GM21619 (cell line): Measurements from ENCODE around the gene H3-3A.
"Not testable (repeated sequence)": the region's sequence is repeated elsewhere in the genome, so short reads cannot be mapped to it uniquely, and the experiment has no call there.

Source experiments
- ATAC-seq: cut with Tn5 transposase; IDR thresholded peaks from one replicate; pipeline ENCODE4 v1.9.1; 2021; ENCODE audit not compliant: unreplicated experiment

Gene H3-3A

DNA sequence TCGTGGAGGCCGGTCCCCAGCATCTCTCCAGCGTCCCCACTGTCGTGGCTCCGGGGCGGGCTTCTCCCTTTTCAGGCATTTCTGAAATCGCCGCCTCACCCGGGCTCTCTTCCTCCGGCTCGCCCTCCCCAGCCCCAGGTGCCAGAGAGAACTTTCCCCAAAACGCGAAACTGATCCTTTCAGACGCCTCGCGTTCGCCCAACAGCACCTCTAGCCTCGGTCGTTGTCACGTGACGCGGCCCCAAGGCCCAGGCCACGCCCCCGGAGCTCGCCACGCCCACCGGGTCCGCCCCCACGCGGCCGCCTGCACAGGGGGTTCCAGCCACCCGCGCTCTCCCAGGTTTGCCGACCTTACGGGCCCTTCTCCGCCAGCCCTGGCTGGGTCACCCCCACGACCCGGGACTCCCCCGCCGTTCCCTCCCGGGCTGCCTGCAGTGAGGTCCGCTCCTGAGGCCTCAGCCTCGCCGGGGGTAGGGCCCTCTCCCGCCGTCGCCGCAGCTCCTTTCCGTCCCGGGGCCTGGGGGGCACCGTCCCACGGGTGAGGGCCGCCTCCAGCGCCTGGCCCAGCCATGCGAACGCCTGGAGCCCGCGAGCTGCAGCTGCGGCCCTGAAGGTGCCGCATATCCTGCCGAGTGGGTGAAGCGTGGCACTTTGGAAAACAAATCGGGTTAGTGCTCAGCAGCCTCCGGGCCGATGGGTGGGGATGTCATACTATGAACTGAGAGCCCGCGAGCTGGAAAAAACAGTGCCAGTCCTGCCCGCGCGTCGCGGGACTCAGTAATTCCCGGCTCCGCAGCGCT lies 21.0 kb downstream of the H3-3A start:
- peak; percentile 85 for ATAC-seq

- no peak for ATAC-seq
These were observed 23.3 kb downstream of the H3-3A start for GRCh38 chr1:226085675-226086285.

DNA sequence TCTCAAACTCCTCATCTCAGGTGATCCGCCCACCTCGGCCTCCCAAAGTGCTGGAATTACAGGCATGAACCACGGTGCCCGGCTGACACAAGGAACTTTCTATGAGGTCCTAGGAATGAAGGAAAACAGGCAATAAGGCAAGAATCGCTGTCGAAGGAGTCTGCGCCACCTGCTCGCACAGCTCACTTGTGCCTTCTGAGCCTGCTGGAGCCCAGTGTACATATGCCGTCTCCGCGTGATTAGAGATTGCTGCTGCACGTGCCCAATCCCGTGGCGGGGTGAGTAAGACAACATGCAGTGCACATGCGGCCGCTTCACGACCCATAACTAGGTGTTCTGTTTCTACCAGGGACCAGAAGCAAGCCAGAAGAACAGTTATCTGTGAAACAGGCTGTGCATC lies 24.3 kb downstream of the H3-3A start:
- ATAC-seq = no peak

DNA sequence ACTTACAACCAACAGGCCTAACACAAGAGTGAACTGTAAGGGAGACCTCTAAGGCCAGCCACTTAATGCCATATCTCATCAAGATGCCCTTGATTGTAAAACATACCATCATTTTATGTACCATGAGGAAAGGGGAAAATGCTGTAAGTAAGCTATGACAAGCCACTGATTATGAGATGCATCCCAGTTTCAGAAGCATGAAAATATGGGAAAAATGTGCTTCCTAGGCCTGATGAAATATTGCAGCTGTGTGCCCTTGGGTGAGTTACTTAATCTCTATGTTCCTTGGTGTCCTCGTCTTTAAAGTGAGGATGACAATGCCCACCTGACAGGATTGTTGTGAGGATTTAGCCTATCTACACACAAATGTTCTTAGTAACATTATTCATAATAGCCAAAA lies 28.9 kb downstream of the H3-3A start:
- ATAC-seq = no peak

GRCh38 chr1:226092048-226092820 lies 29.7 kb downstream of the H3-3A start:
- ATAC-seq = not testable (repeated sequence)

DNA sequence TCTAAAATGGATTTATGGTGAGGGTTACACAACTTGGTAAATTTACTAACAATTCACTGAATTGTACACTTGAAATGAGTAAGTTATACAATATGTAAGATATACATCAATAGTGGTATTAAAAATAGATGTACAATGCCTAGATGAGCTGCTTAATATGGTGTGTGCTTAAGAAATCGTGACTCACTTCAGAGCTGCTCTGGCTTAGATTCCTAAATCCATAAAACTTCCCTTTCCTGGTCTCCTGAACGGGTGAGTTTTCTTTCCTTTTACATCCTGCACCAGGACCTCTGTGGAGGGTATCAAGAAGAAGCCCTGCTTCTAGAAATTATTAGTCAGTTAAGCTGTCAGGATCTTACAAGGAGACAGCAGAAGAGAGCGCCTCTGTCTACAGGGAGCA lies 30.4 kb downstream of the H3-3A start:
- ATAC-seq = no peak

DNA sequence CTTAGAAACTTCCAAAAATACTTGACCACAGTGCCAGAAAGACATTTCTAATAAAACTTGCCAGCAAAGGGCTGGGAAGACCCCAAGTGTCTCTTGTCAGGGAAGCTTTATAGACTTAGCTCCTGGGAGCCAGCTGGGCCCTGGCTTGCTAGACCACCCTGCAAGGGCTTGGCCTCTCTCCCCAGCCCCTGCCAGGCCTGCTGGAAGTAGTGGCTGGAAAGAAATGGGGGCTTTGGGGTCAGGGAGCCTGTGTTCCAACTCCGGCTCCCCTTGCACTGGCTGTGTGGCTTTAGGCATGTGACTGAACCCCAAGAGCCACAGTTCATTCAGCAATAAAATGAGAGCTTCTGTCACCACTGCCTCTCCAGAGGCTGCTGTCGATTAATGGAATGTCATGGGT lies 31.1 kb downstream of the H3-3A start:
- ATAC-seq = no peak

DNA sequence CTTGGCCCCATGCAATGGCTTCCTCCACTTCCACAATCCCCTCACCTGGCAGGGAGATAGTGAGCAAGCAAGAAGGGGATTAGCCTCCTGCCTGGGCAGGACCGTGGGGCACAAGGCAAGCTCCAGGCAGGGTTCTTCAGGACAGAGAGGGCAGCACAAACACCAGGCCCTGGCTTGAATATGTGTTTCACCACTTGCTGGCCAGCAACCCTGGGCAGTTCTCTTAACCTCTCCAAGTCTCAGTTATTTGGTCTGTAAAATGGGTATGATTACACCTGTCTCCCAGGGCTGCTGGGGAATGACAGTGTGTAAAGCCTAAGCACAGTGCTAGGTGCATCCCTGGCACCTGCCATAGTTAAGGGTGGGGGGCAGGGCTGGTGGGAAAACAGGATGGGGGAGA lies 31.9 kb downstream of the H3-3A start:
- ATAC-seq = no peak

GRCh38 chr1:226095286-226095685 lies 32.8 kb downstream of the H3-3A start:
- ATAC-seq = no peak

DNA sequence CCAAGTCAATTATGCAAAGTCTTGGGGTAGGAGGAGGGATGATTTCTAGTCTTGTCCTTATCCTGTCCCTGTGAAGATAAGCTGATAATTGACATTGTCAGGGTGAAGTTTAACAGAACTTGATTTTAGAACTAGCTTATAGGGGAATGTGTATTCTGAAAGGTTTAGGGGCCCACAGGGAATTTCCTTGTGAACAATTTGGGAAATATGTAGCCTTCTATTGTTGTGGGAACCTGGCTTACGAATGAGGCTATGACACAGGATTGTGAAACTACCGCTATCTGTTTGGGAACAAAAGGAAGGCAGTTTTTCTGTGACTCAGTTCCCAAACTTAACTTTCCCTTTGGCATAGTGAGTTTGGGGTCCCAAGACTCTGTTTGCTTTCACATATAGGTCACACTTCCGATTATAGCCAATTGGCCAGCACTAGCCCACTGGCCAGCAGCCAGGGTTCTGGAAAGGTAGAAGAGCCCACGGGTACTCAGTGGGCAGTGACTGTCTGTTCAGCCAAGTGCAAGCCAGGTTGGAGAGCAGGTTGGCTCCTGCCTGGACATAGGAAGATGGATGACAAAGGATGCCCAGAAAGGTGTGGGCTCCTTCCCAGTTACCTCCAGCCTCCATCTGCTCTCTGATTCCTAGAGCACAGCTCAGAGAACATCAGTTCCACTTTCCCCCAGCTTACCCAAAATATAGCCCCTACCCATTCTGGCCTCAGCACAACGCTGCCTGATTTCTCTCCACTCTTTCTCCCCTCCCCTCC lies 35.5 kb downstream of the H3-3A start:
- ATAC-seq = no peak

DNA sequence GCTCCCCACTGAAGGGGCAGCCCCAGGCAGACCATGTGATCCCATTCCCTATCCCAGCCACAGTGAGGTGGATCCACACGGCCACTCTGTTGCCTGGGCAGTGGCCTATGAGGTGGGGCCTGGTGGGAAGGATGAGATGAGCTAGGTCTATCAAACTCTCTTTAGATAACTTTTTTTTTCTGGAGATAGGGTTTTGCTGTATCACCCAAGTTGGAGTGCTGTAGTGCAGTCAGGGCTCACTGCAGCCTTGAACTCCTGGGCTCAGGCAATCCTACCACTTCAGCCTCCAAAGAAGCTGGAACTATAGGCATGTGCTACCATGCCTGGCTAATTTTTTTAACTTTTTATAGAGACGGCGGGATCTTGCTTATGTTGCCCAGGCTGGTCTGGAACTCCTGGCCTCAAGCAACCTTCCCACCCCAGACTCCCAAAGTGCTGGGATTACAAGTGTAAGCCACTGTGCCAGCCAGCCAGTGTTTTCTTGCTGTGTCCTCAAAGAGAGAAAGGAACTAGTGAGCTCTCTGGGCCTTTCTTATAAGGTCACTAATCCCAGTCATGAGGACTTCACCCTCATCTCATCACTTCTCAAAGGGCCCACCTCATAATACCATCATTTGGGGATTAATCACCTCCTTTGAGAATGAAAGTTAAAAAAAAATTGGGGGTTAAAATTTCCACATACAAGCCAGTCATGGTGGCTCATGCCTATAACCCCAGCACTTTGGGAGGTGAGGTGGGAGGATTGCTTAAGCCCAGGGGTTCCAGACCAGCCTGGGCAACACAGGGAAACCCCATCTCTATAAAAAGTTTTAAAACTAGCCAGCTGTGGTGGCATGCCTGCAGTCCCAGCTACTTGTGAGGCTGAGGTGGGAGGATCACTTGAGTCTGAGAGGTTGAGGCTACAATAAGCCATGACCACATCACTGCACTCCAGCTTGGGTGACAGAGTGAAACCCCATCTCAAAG lies 36.6 kb downstream of the H3-3A start:
- ATAC-seq = no peak

DNA sequence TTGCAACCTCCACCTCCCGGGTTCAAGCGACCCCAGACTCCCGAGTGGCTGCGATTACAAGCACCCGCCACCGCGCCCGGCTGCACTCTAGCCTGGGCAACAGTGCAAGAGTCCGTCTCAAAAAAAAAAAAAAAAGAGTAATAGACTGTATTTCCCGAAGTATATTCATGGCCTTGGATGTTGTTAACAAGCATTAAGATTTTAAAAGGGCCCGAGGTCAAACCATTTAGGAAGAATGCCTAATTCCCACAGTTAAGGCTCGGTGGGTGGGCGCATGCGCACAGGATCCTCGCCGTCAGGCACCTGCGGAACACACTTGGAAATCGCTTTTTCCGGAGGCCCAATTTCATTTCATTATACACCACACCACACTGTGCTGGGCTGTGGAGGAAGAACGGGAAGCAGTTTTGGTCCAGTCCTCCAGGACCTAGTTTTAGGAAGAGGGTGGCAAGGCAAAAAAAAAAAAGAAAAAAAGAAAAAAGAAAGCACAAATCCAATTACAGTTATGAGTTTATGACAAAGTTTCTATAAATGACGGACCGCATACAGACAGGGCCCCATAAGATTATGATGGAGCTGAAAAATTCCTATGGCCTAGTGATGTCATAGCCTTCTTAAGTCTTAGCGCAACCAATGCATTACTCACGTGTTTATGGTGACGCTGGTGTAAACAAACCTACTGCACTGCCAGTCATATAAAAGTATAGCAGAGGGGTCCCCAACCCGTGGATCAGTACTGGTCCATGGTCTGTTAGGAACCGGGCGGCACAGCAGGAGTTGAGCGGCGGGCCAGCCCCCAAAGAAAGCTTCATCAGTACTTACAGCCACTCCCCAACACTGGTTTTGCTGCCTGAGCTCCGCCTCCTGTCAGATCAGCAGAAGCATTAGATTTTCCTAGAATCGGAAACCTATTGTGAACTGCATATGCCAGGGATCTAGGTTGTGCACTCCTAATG lies 38.2 kb downstream of the H3-3A start:
- peak; percentile 53 for ATAC-seq

DNA sequence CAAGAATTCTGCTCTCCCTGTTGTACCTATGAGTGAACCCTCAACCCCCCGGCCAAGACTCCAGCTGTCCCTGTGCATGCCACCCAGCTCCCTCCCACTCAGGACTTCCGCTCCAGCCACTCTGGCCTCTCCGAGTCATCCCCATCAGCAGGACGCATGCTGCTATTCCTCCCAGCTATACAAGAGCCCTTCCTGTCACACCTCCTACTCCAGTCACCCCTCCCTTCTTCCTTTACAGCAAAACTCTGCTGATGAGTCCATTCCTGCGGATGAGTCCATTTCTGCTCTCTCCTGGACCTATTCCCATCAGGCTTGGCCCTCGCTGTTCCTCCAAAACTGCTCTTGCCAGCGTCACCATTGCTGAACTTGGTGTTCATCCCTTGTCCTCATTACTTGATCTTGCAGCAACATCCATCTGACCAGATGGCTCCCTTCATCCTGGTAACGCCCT lies 42.2 kb downstream of the H3-3A start:
- no peak for ATAC-seq

GRCh38 chr1:226107471-226108460 lies 45.2 kb downstream of the H3-3A start:
- no peak for ATAC-seq

- ATAC-seq = no peak
These were observed 46.7 kb downstream of the H3-3A start for GRCh38 chr1:226108935-226109828.

DNA sequence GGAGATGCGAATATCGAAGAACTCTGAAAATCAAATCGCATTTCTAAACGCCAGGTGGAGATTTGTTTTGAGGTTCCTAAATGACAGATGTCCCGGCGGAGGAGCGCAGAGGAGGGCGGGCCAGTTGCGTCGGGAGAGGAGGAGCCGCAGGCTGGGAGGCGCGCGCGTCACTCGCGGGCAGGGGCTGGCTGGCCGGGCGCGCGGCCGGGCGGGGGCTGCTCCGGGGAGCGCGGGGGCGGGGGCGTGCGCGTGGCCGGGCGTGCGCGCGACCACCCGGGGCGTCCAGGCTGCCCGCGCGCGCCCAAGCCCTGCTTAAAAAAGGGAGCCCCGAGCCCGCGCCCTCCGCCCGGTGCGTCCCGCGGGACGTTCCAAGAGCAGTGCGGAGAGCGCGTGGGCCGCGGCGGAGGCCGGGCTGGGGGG lies 47.3 kb downstream of the H3-3A start:
- peak; percentile 71 for ATAC-seq
